ENCODE measurements around the gene MAD1L1.

The MAD1L1 gene

GRCh38 chr7:1853431-1853985 is 379.2 kb downstream of the MAD1L1 start:
- DNase-seq, result no peak

- no peak for DNase-seq
These were observed 380.0 kb downstream of the MAD1L1 start for GRCh38 chr7:1852517-1853430.

- DNase-seq, result no peak
These were observed 380.8 kb downstream of the MAD1L1 start for GRCh38 chr7:1851721-1852516.

GRCh38 chr7:1850976-1851571 is 381.7 kb downstream of the MAD1L1 start:
- no peak for DNase-seq

- no peak for DNase-seq
These were observed 382.4 kb downstream of the MAD1L1 start for GRCh38 chr7:1850111-1850975.

- no peak for DNase-seq
These were observed 383.2 kb downstream of the MAD1L1 start for GRCh38 chr7:1849351-1850041.

GRCh38 chr7:1848911-1849311 is 383.8 kb downstream of the MAD1L1 start:
- DNase-seq, result no peak

- DNase-seq, result no peak
These were observed 384.6 kb downstream of the MAD1L1 start for GRCh38 chr7:1848013-1848640.

GRCh38 chr7:1847260-1848001 is 385.3 kb downstream of the MAD1L1 start:
- no peak for DNase-seq

- DNase-seq, result no peak
These were observed 386.2 kb downstream of the MAD1L1 start for GRCh38 chr7:1846331-1847065.

GRCh38 chr7:1845536-1846311 is 387.0 kb downstream of the MAD1L1 start:
- no peak for DNase-seq

GRCh38 chr7:1844951-1845390 is 387.8 kb downstream of the MAD1L1 start:
- DNase-seq, result no peak

GRCh38 chr7:1844336-1844950 is 388.3 kb downstream of the MAD1L1 start:
- DNase-seq, result no peak

GRCh38 chr7:1843921-1844335 is 388.8 kb downstream of the MAD1L1 start:
- DNase-seq, result no peak

GRCh38 chr7:1843271-1843861 is 389.4 kb downstream of the MAD1L1 start:
- DNase-seq, result peak; percentile 48

- DNase-seq, result no peak
These were observed 390.2 kb downstream of the MAD1L1 start for GRCh38 chr7:1842321-1843221.

Measured in SIG-M5 (cell line).